Liver (tissue), 3 donors: ENCODE measurements around the gene KRTAP9-3.

Source experiments
- CTCF ChIP-seq: fragments of 150-350 bp; IDR thresholded peaks from 2 replicates; pipeline ENCODE4 v1.5.1; 2017; ENCODE audit warnings: improper control_type of control experiment, low read depth, low read length; ENCODE audit not compliant: missing input control
- MAX ChIP-seq: IDR thresholded peaks from 2 replicates; pipeline ENCODE4 v1.6.1; 2016; ENCODE audit warnings: antibody characterized with exemption
- RAD21 ChIP-seq, 2 donors: IDR thresholded peaks; 2 replicates each; pipeline ENCODE4 v1.6.1; 2016; ENCODE audit warnings: antibody characterized with exemption in 2 of 2, mild to moderate bottlenecking in 2 of 2
- REST ChIP-seq: IDR thresholded peaks from 2 replicates; pipeline ENCODE4 v1.6.1; 2016; ENCODE audit warnings: antibody characterized with exemption, mild to moderate bottlenecking
- YY1 ChIP-seq: IDR thresholded peaks from 2 replicates; pipeline ENCODE4 v1.6.1; 2016; ENCODE audit warnings: antibody characterized with exemption, mild to moderate bottlenecking
- donor health status: healthy.
- donor health status: healthy.

GRCh38 chr17:41256291-41256685 is 24.0 kb downstream of the KRTAP9-3 start:
- TF ChIP-seq MAX (no peak), YY1 (no peak), RAD21 (IDR thresholded peaks at IDR 0.05) (no peak), CTCF (no peak), REST (no peak)
